Neural progenitor cell (in vitro differentiated cells): ENCODE measurements around the gene PEX10. TPM values are rescaled to one million over a fixed set of nuclear protein-coding genes. Genes with fewer than 3 reads are reported as not detected.

ENCODE experiments used
- DNase-seq: peaks from one replicate; pipeline ENCODE4 v3.0.0-alpha.2; 2016; ENCODE audit warnings: low spot score
- H2AFZ ChIP-seq: fragments of 200-600 bp; sonication (generic); replicated peaks from 2 replicates; pipeline ENCODE4 v1.6.1; 2016; ENCODE audit warnings: antibody characterized with exemption
- H3F3A ChIP-seq: fragments of 200-600 bp; sonication (generic); 2 replicates; pipeline ENCODE4 v1.6.1; 2016; ENCODE audit warnings: antibody characterized with exemption, low read depth
- H3K27ac ChIP-seq: fragments of 200-600 bp; sonication (generic); 2 replicates; pipeline ENCODE4 v1.5.1; 2016; ENCODE audit warnings: mild to moderate bottlenecking
- H3K27me3 ChIP-seq: fragments of 200-600 bp; sonication (generic); 2 replicates; pipeline ENCODE4 v1.6.1; 2016; ENCODE audit warnings: mild to moderate bottlenecking, moderate library complexity
- H3K36me3 ChIP-seq: fragments of 200-600 bp; sonication (generic); 2 replicates; pipeline ENCODE4 v1.5.1; 2016
- H3K4me1 ChIP-seq: fragments of 200-600 bp; sonication (generic); 2 replicates; pipeline ENCODE4 v1.6.1; 2016; ENCODE audit warnings: mixed run types
- H3K4me2 ChIP-seq: fragments of 200-600 bp; sonication (generic); 2 replicates; pipeline ENCODE4 v1.6.1; 2016
- H3K4me3 ChIP-seq: fragments of 200-600 bp; sonication (generic); 2 replicates; pipeline ENCODE4 v1.5.1; 2016
- H3K79me2 ChIP-seq: fragments of 200-600 bp; sonication (generic); 2 replicates; pipeline ENCODE4 v1.6.1; 2016; ENCODE audit warnings: low read depth
- H3K9ac ChIP-seq: fragments of 200-600 bp; sonication (generic); 2 replicates; pipeline ENCODE4 v1.6.1; 2016
- H3K9me3 ChIP-seq: fragments of 200-600 bp; sonication (generic); 2 replicates; pipeline ENCODE4 v1.5.1; 2016; ENCODE audit warnings: low read depth
- H4K20me1 ChIP-seq: fragments of 200-600 bp; sonication (generic); 2 replicates; pipeline ENCODE4 v1.6.1; 2016; ENCODE audit warnings: low read depth
- H3K27ac Mint-ChIP-seq: 3 replicates; pipeline ENCODE4 v1.8.0; 2021; ENCODE audit warnings: mixed read lengths
- H3K27me3 Mint-ChIP-seq: 2 replicates; pipeline ENCODE4 v1.8.0; 2022; ENCODE audit warnings: low read depth, mild to moderate bottlenecking, inconsistent platforms, moderate library complexity, mixed read lengths; ENCODE audit not compliant: insufficient read depth
- H3K36me3 Mint-ChIP-seq: 3 replicates; pipeline ENCODE4 v1.8.0; 2021; ENCODE audit warnings: mixed read lengths
- H3K4me1 Mint-ChIP-seq: 3 replicates; pipeline ENCODE4 v1.8.0; 2021; ENCODE audit warnings: mixed read lengths
- H3K4me3 Mint-ChIP-seq: 3 replicates; pipeline ENCODE4 v1.8.0; 2021; ENCODE audit warnings: mild to moderate bottlenecking, moderate library complexity, mixed read lengths
- H3K9me3 Mint-ChIP-seq: 3 replicates; pipeline ENCODE4 v1.8.0; 2020; ENCODE audit warnings: mixed read lengths
- CTCF ChIP-seq: fragments of 200-600 bp; sonication (generic); IDR thresholded peaks from 2 replicates; pipeline ENCODE4 v1.5.1; 2017; ENCODE audit warnings: antibody characterized with exemption, mild to moderate bottlenecking
- EZH2 ChIP-seq: fragments of 200-600 bp; sonication (generic); IDR thresholded peaks from 2 replicates; pipeline ENCODE4 v1.6.1; 2017; ENCODE audit warnings: antibody characterized with exemption, mild to moderate bottlenecking, moderate library complexity
- EZH2phosphoT487 ChIP-seq: fragments of 200-600 bp; sonication (generic); IDR thresholded peaks from 2 replicates; pipeline ENCODE4 v1.6.1; 2017; ENCODE audit warnings: antibody characterized with exemption
- total RNA-seq: library from RNA; depleted of rRNA; stranded (reverse); fragments of >200 nt; gene quantifications from 2 replicates; pipeline ENCODE4 v1.2.3, GENCODE V29; 2015; ENCODE audit warnings: low replicate concordance

The PEX10 gene
- 15.1 and 39.3 TPM in 2 replicates for total RNA-seq

GRCh38 chr1:2412395-2412772, at the start of gene PEX10:
Gene PEX10, minus strand, starts transcription at chr1:2412564. Its CDS starts 62 bp downstream, at chr1:2412502.
- peaks cover 6% of the 10 kb centered on the region for H3K36me3 Mint-ChIP-seq
- Histone ChIP-seq H3K36me3 (no peaks in the 10 kb centered on the region), H4K20me1 (peaks cover 6% of the 10 kb centered on the region), H3K4me2 (peak within 1 kb of the TSS; percentile 100), H3K9ac (peak within 1 kb of the TSS; percentile 81), H3K4me3 (peak within 1 kb of the TSS; percentile 97), H3K4me1 (peaks cover 18% of the 10 kb centered on the region), H3K79me2 (peaks cover 16% of the 10 kb centered on the region), H3K27ac (no peak within 1 kb of the TSS), H3K9me3 (no peaks in the 10 kb centered on the region), H2AFZ (peak within 1 kb of the TSS; percentile 85), H3K27me3 (peaks cover under 1% of the 10 kb centered on the region), H3F3A (peaks cover 8% of the 10 kb centered on the region)
- DNase-seq, result peak; percentile 99
- H3K9me3 Mint-ChIP-seq, result no peaks in the 10 kb centered on the region
- no peak within 1 kb of the TSS for H3K27ac Mint-ChIP-seq
- H3K4me1 Mint-ChIP-seq, result peaks cover 17% of the 10 kb centered on the region
- peak within 1 kb of the TSS; percentile 91 for H3K4me3 Mint-ChIP-seq
- TF ChIP-seq CTCF (no peak), EZH2phosphoT487 (no peak), EZH2 (no peak)
- H3K27me3 Mint-ChIP-seq, result peaks cover 9% of the 10 kb centered on the region

- H3F3A ChIP-seq, result no peaks in the 10 kb centered on the region
- no peak overlapping the region for H3K4me3 ChIP-seq
- no peak overlapping the region for H3K4me3 Mint-ChIP-seq
- H3K27ac ChIP-seq, result no peak overlapping the region
- H3K79me2 ChIP-seq, result no peaks in the 10 kb centered on the region
- H3K27me3 Mint-ChIP-seq, result peaks cover 13% of the 10 kb centered on the region
- H3K9me3 ChIP-seq, result no peaks in the 10 kb centered on the region
- no peak for DNase-seq
- TF ChIP-seq EZH2phosphoT487 (no peak), EZH2 (no peak), CTCF (no peak)
- H3K36me3 ChIP-seq, result no peaks in the 10 kb centered on the region
- H3K27ac Mint-ChIP-seq, result no peak overlapping the region
- H3K9me3 Mint-ChIP-seq, result peaks cover 2% of the 10 kb centered on the region
- H3K4me2 ChIP-seq, result no peak overlapping the region
- H4K20me1 ChIP-seq, result peaks cover 4% of the 10 kb centered on the region
- peaks cover 19% of the 10 kb centered on the region for H3K4me1 Mint-ChIP-seq
- peaks cover 9% of the 10 kb centered on the region for H3K27me3 ChIP-seq
- no peaks in the 10 kb centered on the region for H3K36me3 Mint-ChIP-seq
- H3K9ac ChIP-seq, result no peak overlapping the region
- H2AFZ ChIP-seq, result no peak overlapping the region
- no peaks in the 10 kb centered on the region for H3K4me1 ChIP-seq
Observed at GRCh38 chr1:2460996-2461751, 48.8 kb upstream of the PEX10 start.

GRCh38 chr1:2460203-2460602, 47.8 kb upstream of the PEX10 start:
- Mint-ChIP-seq H3K4me3 (no peak overlapping the region), H3K9me3 (peaks cover 2% of the 10 kb centered on the region), H3K27me3 (peaks cover 16% of the 10 kb centered on the region), H3K36me3 (no peaks in the 10 kb centered on the region), H3K4me1 (peaks cover 22% of the 10 kb centered on the region), H3K27ac (no peak overlapping the region)
- Histone ChIP-seq H3K4me3 (no peak overlapping the region), H3K4me1 (no peaks in the 10 kb centered on the region), H2AFZ (no peak overlapping the region), H3K79me2 (no peaks in the 10 kb centered on the region), H3K9me3 (no peaks in the 10 kb centered on the region), H3K4me2 (no peak overlapping the region), H3K9ac (no peak overlapping the region), H3K36me3 (no peaks in the 10 kb centered on the region), H4K20me1 (peaks cover 4% of the 10 kb centered on the region), H3F3A (no peaks in the 10 kb centered on the region), H3K27ac (no peak overlapping the region), H3K27me3 (peaks cover 9% of the 10 kb centered on the region)
- TF ChIP-seq EZH2phosphoT487 (no peak), CTCF (no peak), EZH2 (no peak)
- DNase-seq, result no peak
